GM18502 (cell line): ENCODE results near the gene CAPN9.
A peak's percentile ranks its signal among the peaks of the same experiment; 100 is the strongest.

Experiments
- ATAC-seq: cut with Tn5 transposase; IDR thresholded peaks from one replicate; pipeline ENCODE4 v1.9.1; 2021; ENCODE audit warnings: mild to moderate bottlenecking; ENCODE audit not compliant: unreplicated experiment, poor library complexity

CAPN9 gene

GRCh38 chr1:230744382-230744781 lies 2.8 kb upstream of the CAPN9 start:
- no peak for ATAC-seq

GRCh38 chr1:230745071-230745470 lies 2.1 kb upstream of the CAPN9 start:
- ATAC-seq: no peak

GRCh38 chr1:230746617-230747016 lies 571 bp upstream of the CAPN9 start:
- no peak for ATAC-seq

- ATAC-seq: no peak
These were observed 957 bp downstream of the CAPN9 start for GRCh38 chr1:230747890-230748800.

GRCh38 chr1:230749150-230749549 lies 2.0 kb downstream of the CAPN9 start:
- peak; percentile 74 for ATAC-seq

- ATAC-seq: no peak
These were observed 2.4 kb downstream of the CAPN9 start for GRCh38 chr1:230749635-230750034.

GRCh38 chr1:230750576-230750975 lies 3.4 kb downstream of the CAPN9 start:
- no peak for ATAC-seq

GRCh38 chr1:230750986-230751625 lies 3.9 kb downstream of the CAPN9 start:
- ATAC-seq: no peak

GRCh38 chr1:230752407-230752806 lies 5.2 kb downstream of the CAPN9 start:
- ATAC-seq: no peak

GRCh38 chr1:230753191-230753585 lies 6.0 kb downstream of the CAPN9 start:
- ATAC-seq: no peak

- peak; percentile 43 for ATAC-seq
These were observed 6.5 kb downstream of the CAPN9 start for GRCh38 chr1:230753586-230754251.

GRCh38 chr1:230754796-230755195 lies 7.6 kb downstream of the CAPN9 start:
- no peak for ATAC-seq

GRCh38 chr1:230757856-230758708 lies 10.9 kb downstream of the CAPN9 start:
- no peak for ATAC-seq

GRCh38 chr1:230758709-230759368 lies 11.7 kb downstream of the CAPN9 start:
- ATAC-seq: no peak

GRCh38 chr1:230759369-230760065 lies 12.3 kb downstream of the CAPN9 start:
- ATAC-seq: no peak

GRCh38 chr1:230760360-230760827 lies 13.2 kb downstream of the CAPN9 start:
- ATAC-seq: no peak

GRCh38 chr1:230761443-230762167 lies 14.4 kb downstream of the CAPN9 start:
- ATAC-seq: no peak

GRCh38 chr1:230763927-230764591 lies 16.9 kb downstream of the CAPN9 start:
- ATAC-seq: no peak
